NCI-H526 treated with DMSO at 0.1 percent for 48 hours (cell line): Measurements from ENCODE around the gene EMC7.
"Not testable (repeated sequence)": the region's sequence is repeated elsewhere in the genome, so short reads cannot be mapped to it uniquely, and the experiment has no call there.

Experiments
- DNase-seq: peaks from one replicate; lab custom pipeline; 2025; lab: John Stamatoyannopoulos, UW

Gene EMC7

GRCh38 chr15:34084086-34084485, 17.6 kb downstream of the EMC7 start:
- no peak for DNase-seq

- DNase-seq = no peak
Observed at GRCh38 chr15:34079904-34080303, 21.8 kb downstream of the EMC7 start.

- no peak for DNase-seq
Observed at GRCh38 chr15:34078900-34079299, 22.8 kb downstream of the EMC7 start.

GRCh38 chr15:34076785-34077184, 24.9 kb downstream of the EMC7 start:
- DNase-seq = no peak

- no peak for DNase-seq
Observed at GRCh38 chr15:34070003-34070402, 31.7 kb downstream of the EMC7 start.

GRCh38 chr15:34065941-34066340, 35.7 kb downstream of the EMC7 start:
- no peak for DNase-seq

GRCh38 chr15:34065261-34065660, 36.4 kb downstream of the EMC7 start:
- DNase-seq = no peak

GRCh38 chr15:34064438-34064837, 37.2 kb downstream of the EMC7 start:
- no peak for DNase-seq

- DNase-seq = no peak
Observed at GRCh38 chr15:34059946-34060345, 41.7 kb downstream of the EMC7 start.

- DNase-seq = no peak
Observed at GRCh38 chr15:34059476-34059875, 42.2 kb downstream of the EMC7 start.

- no peak for DNase-seq
Observed at GRCh38 chr15:34056911-34057310, 44.8 kb downstream of the EMC7 start.

GRCh38 chr15:34055868-34056595, 45.6 kb downstream of the EMC7 start:
- no peak for DNase-seq

- no peak for DNase-seq
Observed at GRCh38 chr15:34054081-34054707, 47.5 kb downstream of the EMC7 start.

- DNase-seq = not testable (repeated sequence)
Observed at GRCh38 chr15:34050385-34050784, 51.3 kb downstream of the EMC7 start.

- no peak for DNase-seq
Observed at GRCh38 chr15:34049112-34049511, 52.5 kb downstream of the EMC7 start.

GRCh38 chr15:34047893-34048775, 53.5 kb downstream of the EMC7 start:
- no peak for DNase-seq

GRCh38 chr15:34046471-34047145, 55.1 kb downstream of the EMC7 start:
- no peak for DNase-seq

GRCh38 chr15:34043813-34044212, 57.8 kb downstream of the EMC7 start:
- DNase-seq = no peak

GRCh38 chr15:34043391-34043790, 58.3 kb downstream of the EMC7 start:
- no peak for DNase-seq

GRCh38 chr15:34039790-34040113, 61.9 kb downstream of the EMC7 start:
- DNase-seq = no peak

- DNase-seq = no peak
Observed at GRCh38 chr15:34038871-34039789, 62.5 kb downstream of the EMC7 start, which contains the start of gene AVEN. AVEN (minus strand) TSS chr15:34039204; CDS start chr15:34039046, 158 bp downstream.
